T-helper 1 cell treated with Interleukin-12 subunit alpha and Interleukin-12 subunit beta and Interleukin-4 antibody, amounts not matched to agents 30 μg/mL and 1 μg/mL, for 36 hours (primary cell): ENCODE measurements around the gene NAIF1.

Experiments
- H3K27ac Mint-ChIP-seq: one replicate; pipeline ENCODE4 v1.8.0; 2021; ENCODE audit warnings: mild to moderate bottlenecking, mixed read lengths
- H3K27me3 Mint-ChIP-seq: one replicate; pipeline ENCODE4 v1.8.0; 2021; ENCODE audit warnings: low read depth, mixed read lengths
- H3K36me3 Mint-ChIP-seq: one replicate; pipeline ENCODE4 v1.8.0; 2021; ENCODE audit warnings: low read depth, mixed read lengths
- H3K4me1 Mint-ChIP-seq: one replicate; pipeline ENCODE4 v1.8.0; 2021; ENCODE audit warnings: low read depth, mixed read lengths
- H3K4me3 Mint-ChIP-seq: one replicate; pipeline ENCODE4 v1.8.0; 2021; ENCODE audit warnings: mild to moderate bottlenecking, moderate library complexity, mixed read lengths
- H3K9me3 Mint-ChIP-seq: one replicate; pipeline ENCODE4 v1.8.0; 2021; ENCODE audit warnings: mixed read lengths

The NAIF1 gene

DNA sequence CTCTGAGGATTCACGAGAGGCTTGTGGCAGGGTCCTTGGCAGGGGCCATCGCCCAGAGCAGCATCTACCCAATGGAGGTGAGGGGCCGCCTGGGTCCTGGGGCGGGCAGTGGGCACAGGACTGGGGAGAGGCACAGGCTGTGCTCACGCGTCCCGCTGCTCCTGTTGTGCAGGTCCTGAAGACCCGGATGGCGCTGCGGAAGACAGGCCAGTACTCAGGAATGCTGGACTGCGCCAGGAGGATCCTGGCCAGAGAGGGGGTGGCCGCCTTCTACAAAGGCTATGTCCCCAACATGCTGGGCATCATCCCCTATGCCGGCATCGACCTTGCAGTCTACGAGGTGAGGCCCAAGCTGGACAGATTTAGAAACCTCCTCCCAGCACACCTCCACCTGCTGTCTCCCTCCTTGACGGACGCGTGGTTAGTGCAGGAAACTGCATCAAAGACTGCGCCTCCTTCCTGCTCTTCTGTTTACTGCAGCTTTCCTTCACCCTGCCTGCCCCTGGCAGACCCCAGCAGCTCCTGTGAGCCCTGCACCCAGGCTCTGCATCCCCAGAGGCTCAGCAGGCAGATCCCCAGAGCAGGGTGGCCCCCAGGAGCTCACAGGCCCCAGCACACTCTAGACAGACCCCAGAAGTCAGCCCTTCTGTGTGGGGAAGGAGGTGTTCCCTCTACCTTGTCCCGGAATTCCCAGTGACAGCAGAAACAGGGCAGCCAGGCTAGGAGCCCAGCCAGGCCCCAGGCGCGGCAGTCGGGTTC lies 39.2 kb upstream of the NAIF1 start:
- Mint-ChIP-seq H3K4me3 (no peak overlapping the region), H3K36me3 (peaks cover 38% of the 10 kb centered on the region), H3K27me3 (no peaks in the 10 kb centered on the region), H3K9me3 (no peaks in the 10 kb centered on the region), H3K27ac (no peak overlapping the region), H3K4me1 (peaks cover 9% of the 10 kb centered on the region)

GRCh38 chr9:128105538-128106175 lies 38.5 kb upstream of the NAIF1 start:
- Mint-ChIP-seq H3K4me1 (peaks cover 9% of the 10 kb centered on the region), H3K27me3 (no peaks in the 10 kb centered on the region), H3K36me3 (peaks cover 43% of the 10 kb centered on the region), H3K4me3 (no peak overlapping the region), H3K9me3 (no peaks in the 10 kb centered on the region), H3K27ac (no peak overlapping the region)

GRCh38 chr9:128104171-128104618 lies 37.1 kb upstream of the NAIF1 start:
- H3K4me3 Mint-ChIP-seq, result no peak overlapping the region
- H3K27ac Mint-ChIP-seq, result no peak overlapping the region
- no peaks in the 10 kb centered on the region for H3K27me3 Mint-ChIP-seq
- H3K36me3 Mint-ChIP-seq, result peaks cover 38% of the 10 kb centered on the region
- H3K9me3 Mint-ChIP-seq, result no peaks in the 10 kb centered on the region
- H3K4me1 Mint-ChIP-seq, result peaks cover 17% of the 10 kb centered on the region

DNA sequence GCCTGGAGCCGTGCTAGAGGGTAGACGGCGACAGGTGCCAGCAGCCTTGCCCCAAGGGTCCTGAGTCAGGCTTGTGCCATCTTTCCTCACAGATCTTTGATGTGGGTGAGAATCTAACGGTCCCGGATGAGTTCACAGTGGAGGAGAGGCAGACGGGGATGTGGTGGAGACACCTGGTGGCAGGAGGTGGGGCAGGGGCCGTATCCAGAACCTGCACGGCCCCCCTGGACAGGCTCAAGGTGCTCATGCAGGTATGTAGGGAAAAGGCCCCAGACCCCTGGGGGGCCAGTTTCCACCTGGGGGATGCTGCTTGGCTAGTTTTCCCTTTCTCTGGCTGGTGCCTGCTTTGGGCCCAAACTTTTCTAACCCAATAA lies 36.5 kb upstream of the NAIF1 start:
- no peaks in the 10 kb centered on the region for H3K9me3 Mint-ChIP-seq
- peaks cover 38% of the 10 kb centered on the region for H3K36me3 Mint-ChIP-seq
- H3K27ac Mint-ChIP-seq, result peak overlapping the region; percentile 41
- H3K27me3 Mint-ChIP-seq, result no peaks in the 10 kb centered on the region
- H3K4me1 Mint-ChIP-seq, result peaks cover 21% of the 10 kb centered on the region
- H3K4me3 Mint-ChIP-seq, result no peak overlapping the region

- no peaks in the 10 kb centered on the region for H3K9me3 Mint-ChIP-seq
- H3K27me3 Mint-ChIP-seq, result no peaks in the 10 kb centered on the region
- H3K4me1 Mint-ChIP-seq, result peaks cover 25% of the 10 kb centered on the region
- no peak overlapping the region for H3K4me3 Mint-ChIP-seq
- H3K27ac Mint-ChIP-seq, result no peak overlapping the region
- peaks cover 37% of the 10 kb centered on the region for H3K36me3 Mint-ChIP-seq
These were observed 35.9 kb upstream of the NAIF1 start for GRCh38 chr9:128102861-128103588.

DNA sequence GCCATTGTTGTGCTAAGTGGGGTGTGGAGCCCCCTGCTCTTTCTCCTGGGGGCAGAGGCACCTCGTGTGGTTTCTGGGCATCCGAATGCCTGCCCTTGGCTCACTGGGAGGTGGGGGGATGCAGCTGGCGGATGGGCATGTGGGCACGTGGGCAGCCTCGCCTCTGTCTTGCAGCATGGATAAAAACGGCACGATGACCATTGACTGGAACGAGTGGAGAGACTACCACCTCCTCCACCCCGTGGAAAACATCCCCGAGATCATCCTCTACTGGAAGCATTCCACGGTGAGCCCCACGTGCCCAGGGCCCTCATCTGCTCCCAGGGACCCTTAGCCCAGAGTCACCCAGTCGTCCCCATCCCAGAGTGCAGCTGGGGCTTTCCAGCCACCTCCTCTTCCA lies 35.1 kb upstream of the NAIF1 start:
- H3K9me3 Mint-ChIP-seq, result no peaks in the 10 kb centered on the region
- no peaks in the 10 kb centered on the region for H3K27me3 Mint-ChIP-seq
- H3K27ac Mint-ChIP-seq, result no peak overlapping the region
- H3K4me3 Mint-ChIP-seq, result no peak overlapping the region
- peaks cover 33% of the 10 kb centered on the region for H3K36me3 Mint-ChIP-seq
- peaks cover 26% of the 10 kb centered on the region for H3K4me1 Mint-ChIP-seq

DNA sequence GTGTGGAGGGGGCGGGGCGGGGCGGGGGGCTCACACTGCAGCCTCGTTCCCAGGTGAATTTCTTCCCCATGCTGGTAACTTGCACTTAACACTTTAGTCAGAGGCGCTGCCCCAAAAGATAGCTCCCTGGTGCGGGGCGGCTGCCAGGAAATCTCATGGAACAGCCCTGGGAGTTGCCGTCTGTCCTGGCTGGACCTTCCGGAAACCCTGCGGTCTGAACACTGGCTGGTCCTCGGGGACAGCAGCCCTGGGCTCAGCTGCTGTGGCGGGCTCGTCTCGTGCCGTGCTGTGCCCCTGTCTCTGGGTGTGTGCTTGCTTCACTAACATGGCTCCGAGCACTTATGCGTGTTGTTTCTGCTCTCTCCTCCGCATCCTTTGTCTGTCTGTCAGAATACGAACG lies 34.6 kb upstream of the NAIF1 start:
- H3K4me1 Mint-ChIP-seq, result peaks cover 30% of the 10 kb centered on the region
- no peak overlapping the region for H3K27ac Mint-ChIP-seq
- H3K27me3 Mint-ChIP-seq, result no peaks in the 10 kb centered on the region
- H3K4me3 Mint-ChIP-seq, result no peak overlapping the region
- no peaks in the 10 kb centered on the region for H3K9me3 Mint-ChIP-seq
- H3K36me3 Mint-ChIP-seq, result peaks cover 30% of the 10 kb centered on the region

DNA sequence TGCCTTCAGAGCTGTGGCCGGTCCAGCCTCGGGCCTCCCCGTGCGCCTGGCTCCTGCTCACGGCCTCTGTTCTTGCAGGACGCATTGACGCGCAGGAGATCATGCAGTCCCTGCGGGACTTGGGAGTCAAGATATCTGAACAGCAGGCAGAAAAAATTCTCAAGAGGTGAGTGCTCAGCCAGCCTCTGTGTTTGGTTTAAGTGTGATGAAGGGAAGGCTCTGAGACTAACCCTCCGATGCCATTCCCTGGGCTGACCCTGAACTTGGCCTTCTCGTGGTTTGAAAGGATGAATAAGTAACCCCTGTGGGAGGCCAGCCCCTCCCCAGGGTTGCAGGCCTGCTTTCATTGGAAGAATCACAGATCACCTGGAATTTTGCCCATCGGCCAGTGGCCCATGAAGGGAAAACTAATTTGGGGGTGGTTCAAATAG lies 34.1 kb upstream of the NAIF1 start:
- H3K36me3 Mint-ChIP-seq, result peaks cover 27% of the 10 kb centered on the region
- H3K9me3 Mint-ChIP-seq, result no peaks in the 10 kb centered on the region
- H3K4me1 Mint-ChIP-seq, result peaks cover 30% of the 10 kb centered on the region
- no peak overlapping the region for H3K27ac Mint-ChIP-seq
- no peak overlapping the region for H3K4me3 Mint-ChIP-seq
- H3K27me3 Mint-ChIP-seq, result no peaks in the 10 kb centered on the region

- Mint-ChIP-seq H3K27ac (no peak overlapping the region), H3K4me1 (peaks cover 30% of the 10 kb centered on the region), H3K9me3 (no peaks in the 10 kb centered on the region), H3K4me3 (no peak overlapping the region), H3K27me3 (no peaks in the 10 kb centered on the region), H3K36me3 (peaks cover 27% of the 10 kb centered on the region)
These were observed 33.5 kb upstream of the NAIF1 start for GRCh38 chr9:128100581-128100980.

GRCh38 chr9:128099932-128100491 lies 32.9 kb upstream of the NAIF1 start:
- no peaks in the 10 kb centered on the region for H3K27me3 Mint-ChIP-seq
- no peak overlapping the region for H3K4me3 Mint-ChIP-seq
- peaks cover 30% of the 10 kb centered on the region for H3K4me1 Mint-ChIP-seq
- peaks cover 25% of the 10 kb centered on the region for H3K36me3 Mint-ChIP-seq
- H3K27ac Mint-ChIP-seq, result peak overlapping the region; percentile 57
- no peaks in the 10 kb centered on the region for H3K9me3 Mint-ChIP-seq

DNA sequence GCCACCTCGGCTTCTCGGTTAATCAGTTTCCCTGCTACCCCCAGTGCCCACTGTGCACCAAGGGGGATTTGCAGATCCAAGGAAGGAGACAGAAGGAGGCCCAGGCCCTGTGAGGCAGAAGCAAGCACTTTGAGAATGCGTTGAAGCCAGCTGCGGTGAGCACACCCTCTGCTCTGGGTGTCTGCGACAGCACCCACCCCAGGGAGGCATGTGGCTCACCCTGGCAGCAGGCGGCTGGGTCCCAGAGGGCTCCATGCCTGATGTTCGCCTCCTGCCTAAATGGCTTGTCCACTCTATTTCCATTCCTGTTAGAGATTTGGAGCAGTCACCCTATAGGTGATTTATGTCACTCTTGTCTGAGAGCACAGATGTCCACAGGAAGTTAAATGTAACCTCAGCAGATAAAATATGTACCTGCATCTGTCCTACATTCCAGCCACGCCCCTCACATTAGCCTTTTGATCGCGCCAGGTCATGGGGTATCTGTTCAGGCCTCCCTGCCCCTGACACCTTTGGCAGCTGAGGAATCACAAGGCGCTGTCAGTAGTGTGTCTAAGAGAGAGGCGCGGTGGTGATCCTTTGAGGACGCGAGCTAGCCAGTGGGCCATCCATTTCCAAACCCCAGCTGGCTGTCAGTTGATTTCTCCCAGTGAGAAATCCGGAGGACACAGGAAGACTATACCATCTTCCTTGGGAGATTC lies 32.3 kb upstream of the NAIF1 start:
- Mint-ChIP-seq H3K4me1 (peaks cover 35% of the 10 kb centered on the region), H3K36me3 (peaks cover 28% of the 10 kb centered on the region), H3K9me3 (no peaks in the 10 kb centered on the region), H3K27me3 (no peaks in the 10 kb centered on the region), H3K4me3 (no peak overlapping the region), H3K27ac (peak overlapping the region; percentile 50)

- no peak overlapping the region for H3K4me3 Mint-ChIP-seq
These were observed 31.4 kb upstream of the NAIF1 start for GRCh38 chr9:128098297-128099230.

GRCh38 chr9:128097543-128098296 lies 30.6 kb upstream of the NAIF1 start:
- H3K27me3 Mint-ChIP-seq, result no peaks in the 10 kb centered on the region
- H3K27ac Mint-ChIP-seq, result no peak overlapping the region
- peaks cover 41% of the 10 kb centered on the region for H3K4me1 Mint-ChIP-seq
- no peaks in the 10 kb centered on the region for H3K9me3 Mint-ChIP-seq
- H3K4me3 Mint-ChIP-seq, result no peak overlapping the region
- H3K36me3 Mint-ChIP-seq, result peaks cover 19% of the 10 kb centered on the region

More at GRCh38 chr9:128098297-128099230, 31.4 kb upstream of the NAIF1 start:
- Mint-ChIP-seq H3K36me3 (peaks cover 24% of the 10 kb centered on the region), H3K27ac (no peak overlapping the region), H3K27me3 (no peaks in the 10 kb centered on the region), H3K4me1 (peaks cover 35% of the 10 kb centered on the region), H3K9me3 (no peaks in the 10 kb centered on the region)
